GM19397 (cell line): Measurements from ENCODE around the gene ILDR1.
A peak's percentile ranks its signal among the peaks of the same experiment; 100 is the strongest.

Source experiments
- ATAC-seq: cut with Tn5 transposase; IDR thresholded peaks from one replicate; pipeline ENCODE4 v1.9.1; 2021; ENCODE audit warnings: mild to moderate bottlenecking, moderate library complexity; ENCODE audit not compliant: unreplicated experiment

The ILDR1 gene

DNA sequence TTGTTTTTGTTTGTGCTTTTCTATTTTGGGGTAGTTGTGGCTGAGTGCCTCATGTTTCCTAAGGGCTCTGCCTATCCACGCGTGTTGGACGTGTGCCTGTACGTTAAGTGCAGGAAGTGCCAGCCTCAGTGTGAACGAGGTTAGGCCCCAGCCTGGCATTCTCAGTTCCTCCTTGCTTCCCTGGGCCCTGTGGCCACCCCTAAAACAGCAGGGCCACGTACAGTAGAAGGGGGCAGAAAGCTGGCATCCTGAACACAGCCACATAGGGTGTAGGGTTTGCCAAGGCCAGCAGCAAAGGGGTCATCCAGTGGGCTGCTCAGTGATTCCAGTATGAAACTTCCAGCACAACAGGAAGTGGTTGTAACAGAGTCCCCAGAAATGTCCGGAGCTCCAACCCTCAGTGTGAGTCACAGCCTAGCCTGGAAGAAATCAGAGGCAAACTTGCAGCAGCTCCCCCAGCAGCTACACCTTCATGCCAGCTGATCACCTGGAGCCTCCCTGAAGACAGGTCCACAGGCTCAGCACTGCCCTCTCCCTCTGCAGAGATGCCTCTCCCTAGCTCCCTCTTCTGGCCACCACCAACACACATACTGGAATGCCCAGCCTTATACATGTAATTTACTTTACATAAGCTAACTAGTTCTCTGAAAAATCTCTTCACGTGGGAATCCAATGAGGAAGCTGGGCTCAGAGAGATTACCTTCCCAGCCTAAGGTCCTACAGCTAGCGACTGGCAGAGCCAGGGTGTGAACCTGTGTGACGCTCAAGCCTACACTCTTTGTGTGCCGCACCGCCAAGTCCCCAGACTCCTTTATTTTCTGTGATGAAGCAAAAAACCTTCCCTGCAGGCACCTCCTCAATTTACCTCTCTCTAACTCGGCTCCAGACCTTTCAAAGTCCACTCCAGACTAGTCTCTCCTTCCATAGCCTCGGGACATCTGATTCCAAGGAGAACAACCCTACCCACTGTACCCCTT, 26.6 kb downstream of the ILDR1 start:
- peak; percentile 27 for ATAC-seq

DNA sequence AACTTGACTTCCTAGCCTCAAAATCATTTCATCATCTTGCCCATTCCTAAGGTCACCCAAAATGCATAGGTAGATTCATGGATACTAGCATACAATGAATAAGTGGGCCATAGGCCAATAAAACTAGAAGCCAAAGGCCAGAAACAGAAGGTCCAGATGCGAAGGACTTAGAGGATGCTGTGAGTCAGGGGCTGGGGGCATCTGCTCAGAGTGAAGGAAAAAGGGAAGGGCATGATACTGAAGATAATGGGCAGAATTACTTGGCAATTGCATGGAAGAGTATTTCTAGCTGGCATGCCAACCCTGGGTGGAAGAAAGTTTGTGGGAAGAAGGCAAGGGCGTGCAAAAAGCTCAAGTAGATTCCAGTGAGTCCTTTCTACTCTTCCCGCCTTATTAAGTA, 27.5 kb downstream of the ILDR1 start:
- ATAC-seq = no peak

DNA sequence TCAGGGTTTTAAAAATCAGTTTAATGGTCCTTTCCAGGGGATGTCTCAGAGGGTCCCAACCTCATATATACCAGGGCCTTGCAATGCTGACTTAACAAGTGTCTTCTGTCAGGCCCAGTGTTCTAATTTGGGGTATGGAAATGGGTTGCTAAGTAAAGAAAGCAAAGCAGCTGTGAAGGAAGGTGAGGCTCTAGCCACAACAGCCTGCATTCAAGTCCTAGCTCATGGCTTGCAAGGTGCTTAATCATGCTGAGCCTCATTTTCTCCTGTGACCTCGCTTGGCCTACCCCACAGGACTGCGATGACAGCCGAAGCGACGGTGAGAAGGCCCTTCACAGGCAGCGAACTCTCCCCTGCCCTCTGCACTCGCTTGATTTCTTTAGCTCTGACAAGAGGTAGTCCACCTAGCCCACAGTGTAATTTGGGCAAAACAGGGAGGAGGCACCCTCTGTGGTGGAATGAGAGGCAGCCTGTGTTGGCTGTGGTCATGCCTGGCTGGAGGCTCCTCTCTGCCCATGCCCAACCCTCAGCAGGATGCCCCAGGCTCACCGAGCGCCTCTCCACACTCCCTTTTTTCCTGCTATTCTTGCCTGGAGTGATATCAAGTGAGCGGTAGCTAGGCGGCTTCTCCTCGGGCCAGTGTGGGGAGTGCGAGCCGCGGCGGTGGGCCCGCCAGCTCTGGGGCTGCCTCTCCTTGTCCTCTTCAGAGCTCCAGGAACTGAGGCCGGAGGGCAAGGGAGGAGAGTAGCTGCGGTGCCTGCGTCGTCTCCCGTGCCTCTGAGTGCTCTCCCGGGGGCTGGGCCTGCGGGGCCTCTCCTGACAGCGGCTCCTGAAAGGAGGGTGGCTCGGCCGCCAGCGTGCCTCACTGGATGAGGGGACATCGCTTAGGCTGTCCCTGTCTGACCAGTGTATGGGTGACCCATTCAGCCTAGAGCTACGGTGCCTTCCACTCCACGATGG, 29.2 kb downstream of the ILDR1 start:
- peak; percentile 78 for ATAC-seq

DNA sequence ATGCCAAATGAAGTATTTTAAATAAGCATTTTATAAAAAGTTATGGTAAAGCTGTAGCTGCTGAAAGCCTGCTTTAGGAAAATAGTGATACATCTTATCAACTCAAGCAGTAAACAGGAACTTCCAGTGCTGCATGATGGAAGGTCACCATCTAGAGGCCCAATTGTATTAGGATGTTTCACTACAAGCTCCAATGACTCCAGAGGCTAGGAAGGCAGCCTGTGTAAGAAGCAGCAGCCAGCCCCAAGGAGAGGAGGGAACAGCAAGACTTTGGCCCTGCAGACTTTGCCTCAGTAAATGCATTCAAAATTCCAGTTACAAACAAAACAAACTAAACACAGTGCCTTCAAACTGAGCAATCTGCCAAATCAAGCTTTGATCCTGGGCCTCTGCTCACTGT, 32.1 kb downstream of the ILDR1 start:
- ATAC-seq = no peak

DNA sequence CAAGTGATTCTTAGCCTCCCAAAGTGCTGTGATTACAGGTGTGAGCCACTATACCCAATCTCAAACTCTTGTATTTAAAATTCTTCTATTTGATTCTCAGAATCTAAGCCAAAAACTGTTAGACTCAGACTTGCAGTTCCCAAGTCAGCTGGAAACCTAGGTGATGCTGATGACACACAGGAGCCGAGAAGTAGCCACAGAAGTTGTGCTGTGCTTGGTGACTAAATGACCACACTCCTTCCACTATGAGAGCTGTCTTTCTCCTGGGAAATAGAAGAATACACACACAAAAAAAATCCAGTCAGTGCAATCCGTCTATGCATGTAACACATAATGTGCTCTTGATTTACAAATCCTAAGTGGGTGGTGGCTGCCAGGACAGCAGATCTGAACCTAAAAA, 33.9 kb downstream of the ILDR1 start:
- ATAC-seq = no peak

DNA sequence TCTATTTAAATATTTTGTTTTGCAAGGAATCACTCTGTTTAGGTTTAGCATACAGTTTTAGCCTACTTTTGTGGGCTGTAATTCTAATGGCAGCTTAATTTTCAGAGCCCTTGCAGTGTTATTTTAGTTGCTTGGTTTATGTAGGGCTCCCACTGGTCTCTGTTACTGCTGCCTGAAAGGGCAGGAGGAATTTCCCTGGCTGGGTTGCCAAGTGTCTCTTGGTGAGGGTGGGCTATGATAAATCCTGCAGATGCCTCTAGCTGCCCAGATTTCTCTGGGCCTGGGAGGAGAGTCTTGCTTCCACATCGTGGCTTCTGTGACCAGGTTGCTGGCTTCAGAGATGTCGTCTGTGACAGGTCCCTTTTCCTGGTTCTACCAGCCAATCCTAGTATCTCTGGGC, 36.2 kb downstream of the ILDR1 start:
- no peak for ATAC-seq

DNA sequence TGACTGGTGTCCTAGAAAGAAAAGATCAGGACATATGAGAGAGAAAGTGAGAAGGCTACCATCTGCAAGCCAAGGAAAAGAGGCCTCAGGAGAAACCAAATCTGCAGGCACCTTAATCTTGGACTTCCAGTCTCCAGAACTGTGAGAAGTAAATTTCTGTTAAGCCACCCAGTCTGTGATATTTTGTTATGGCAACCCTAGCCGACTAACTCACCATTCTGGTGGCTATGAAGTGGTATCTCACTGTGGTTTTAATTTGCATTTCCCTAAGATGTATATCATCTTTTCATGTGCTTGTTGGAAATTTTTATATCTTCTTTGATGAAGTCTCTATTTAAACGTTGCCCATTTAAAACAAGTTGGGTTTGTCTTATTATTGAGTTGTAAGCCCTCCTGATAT, 40.6 kb downstream of the ILDR1 start:
- no peak for ATAC-seq

DNA sequence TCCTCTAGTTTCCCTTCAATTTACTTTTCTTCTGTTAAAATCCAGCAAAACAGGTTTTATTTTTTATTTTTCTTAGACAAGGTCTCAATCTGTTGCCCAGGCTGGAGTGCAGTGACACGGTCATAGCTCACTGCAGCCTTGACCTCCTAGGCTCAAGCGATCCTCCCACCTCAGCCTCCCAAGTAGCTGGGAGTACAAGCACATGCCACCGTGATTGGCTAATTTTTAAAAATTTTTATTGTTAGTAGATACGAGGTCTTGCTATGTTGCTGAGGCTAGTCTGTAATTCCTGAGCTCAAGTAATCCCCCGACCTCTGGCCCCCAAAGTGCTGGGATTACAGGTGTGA, 41.6 kb downstream of the ILDR1 start:
- no peak for ATAC-seq

DNA sequence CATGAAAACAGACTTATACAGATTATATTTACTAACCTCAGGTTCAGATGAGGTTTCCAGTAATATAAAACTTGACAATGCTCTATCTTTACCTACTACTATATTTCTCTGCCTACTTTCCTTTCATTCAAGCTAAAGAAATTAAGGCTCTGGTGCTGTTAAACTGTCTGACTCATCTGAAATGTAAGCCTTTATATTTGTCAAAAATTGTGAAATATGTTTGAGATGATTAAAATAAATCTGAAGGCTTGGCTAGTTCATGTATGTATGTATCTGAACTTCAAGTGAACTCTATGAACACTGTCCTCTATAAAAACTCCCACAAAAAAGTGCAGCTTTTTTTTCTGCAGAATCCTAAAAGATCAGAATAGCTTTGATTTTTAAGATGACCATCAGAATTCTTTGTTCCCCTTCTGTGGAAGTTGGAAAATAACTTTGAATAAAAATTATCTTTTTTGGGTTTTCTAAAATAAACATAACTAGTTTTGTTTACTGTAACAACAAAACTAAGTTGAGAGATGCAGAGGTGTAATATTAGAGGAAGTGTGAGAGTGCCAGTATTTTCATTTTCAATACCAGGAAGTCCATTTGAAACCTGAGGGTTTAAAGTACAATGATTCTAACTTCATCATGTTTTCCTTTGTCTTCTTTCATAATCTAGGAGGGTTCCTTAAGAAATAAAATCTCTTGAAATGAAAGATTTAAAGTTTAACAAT, 42.2 kb downstream of the ILDR1 start:
- ATAC-seq = no peak

DNA sequence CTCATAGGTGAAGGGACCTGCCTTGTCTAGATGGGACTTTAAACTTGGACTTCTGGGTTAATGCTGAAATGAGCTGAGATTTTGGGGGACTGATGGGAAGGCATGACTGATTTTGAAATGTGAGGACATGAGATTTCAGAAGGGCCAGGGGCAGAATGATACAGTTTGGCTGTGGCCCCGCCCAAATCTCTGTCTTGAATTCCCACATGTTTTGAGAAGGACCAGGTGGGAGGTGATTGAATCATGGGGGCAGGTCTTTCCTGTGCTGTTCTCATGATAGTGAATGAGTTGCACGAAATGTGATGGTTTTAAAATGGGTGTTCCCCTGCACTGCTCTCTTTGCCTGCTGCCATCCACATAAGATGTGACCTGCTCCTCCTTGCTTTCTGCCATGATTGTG, 42.8 kb downstream of the ILDR1 start:
- no peak for ATAC-seq

DNA sequence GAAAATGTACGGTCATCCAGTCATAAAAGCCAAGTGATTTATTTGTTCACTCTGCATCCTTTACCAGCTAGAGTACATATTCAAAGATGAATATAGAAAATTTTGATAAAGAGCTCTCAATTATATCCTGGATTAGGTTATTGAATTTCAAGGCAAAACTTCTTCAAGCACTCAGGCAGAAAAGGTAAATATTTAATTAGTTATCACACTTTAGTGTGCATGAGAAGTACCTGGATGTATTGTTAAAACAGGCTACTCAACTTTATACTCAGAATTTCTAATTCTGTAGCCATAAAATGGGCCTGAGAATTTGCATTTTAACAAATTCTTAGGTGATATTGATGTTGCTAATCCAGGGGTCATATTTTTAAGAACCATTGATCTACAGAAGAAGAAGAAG, 45.3 kb downstream of the ILDR1 start:
- no peak for ATAC-seq

DNA sequence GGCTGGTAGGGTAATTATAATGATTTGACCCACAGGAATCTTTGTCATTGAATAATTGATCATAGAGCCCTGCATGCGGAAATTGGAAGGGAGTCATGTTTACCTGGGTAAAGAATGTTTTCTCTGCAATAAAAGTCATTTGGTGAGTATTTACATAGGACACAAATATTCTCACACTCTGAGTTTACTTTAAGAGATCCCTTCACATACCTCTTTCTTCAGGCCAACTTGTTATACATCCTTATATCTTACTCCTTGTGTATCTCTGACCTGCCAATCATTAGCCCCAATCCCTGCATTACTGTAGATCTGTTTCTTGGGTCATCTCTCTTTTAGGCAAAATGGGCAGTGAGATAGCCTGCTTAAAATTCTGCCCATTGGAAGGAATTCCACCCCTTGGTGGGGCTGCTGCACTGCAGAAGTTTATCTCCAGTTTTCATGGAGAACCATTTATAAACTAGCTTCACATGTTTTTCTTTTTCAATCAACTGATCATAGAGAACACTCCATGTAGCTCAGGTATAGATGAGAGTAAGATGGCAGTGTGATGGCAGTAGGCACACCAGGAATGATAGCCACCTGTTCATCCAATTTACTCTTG, 46.2 kb downstream of the ILDR1 start:
- ATAC-seq = no peak

DNA sequence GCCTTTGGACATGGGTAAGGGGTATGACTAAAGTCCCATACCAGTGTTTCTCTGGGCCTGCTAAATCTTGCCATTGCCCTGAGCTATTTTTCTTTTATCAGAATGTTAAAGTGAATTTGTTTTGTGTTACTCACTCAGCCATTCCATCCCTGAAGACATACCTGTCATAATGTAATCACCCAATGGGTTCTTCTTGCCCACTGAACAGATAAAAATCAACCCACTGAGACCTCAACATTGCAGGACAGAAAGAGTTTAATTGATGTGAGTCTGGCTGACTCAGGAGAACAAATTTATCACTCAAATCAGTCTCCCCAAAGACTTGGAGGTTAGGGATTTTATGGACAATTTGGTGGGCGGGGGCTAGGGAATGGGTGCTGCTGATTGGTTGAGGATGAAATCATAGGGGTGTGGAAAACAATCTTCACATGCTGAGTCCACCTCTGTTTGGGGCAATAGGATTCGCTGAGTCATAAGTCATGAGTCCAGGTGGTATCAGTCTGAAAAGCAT, 47.4 kb downstream of the ILDR1 start:
- no peak for ATAC-seq

DNA sequence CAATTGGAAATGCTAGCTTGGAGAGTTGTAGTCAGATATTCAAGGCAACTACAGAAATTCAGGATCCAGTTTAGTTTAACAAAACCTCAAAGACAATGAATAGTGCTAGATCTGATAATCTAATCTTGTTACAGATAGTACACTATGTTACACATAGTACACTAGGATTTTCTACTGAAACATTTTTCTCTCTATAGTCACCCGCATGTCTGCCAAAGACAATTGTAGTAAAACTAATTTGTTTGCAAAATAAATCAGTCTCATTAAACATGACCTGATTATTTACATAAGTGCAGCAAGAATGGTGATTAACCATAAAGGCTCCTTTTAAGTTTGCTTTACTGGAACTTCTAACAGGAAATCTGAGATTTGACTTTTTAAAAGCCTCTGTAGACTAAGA, 52.0 kb downstream of the ILDR1 start:
- ATAC-seq = no peak

DNA sequence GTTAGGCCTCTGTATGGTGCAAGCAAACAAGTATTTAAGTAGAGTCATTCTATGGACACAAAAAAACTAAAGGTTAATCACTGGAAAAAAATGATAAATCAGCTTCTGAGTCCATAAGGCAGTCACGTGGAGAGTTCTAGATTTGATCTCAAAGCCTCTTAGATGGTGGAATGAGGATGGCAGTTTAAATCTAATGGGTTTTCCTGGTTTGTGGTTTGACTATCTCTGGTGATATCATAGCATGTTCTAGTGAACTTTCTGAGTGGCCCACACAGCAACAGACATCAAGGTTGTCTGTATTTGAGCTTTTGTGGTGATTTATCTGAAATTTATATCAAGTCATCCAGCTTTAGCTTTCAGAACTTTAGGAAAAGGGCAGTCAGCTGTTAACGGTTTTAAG, 52.4 kb downstream of the ILDR1 start:
- no peak for ATAC-seq

DNA sequence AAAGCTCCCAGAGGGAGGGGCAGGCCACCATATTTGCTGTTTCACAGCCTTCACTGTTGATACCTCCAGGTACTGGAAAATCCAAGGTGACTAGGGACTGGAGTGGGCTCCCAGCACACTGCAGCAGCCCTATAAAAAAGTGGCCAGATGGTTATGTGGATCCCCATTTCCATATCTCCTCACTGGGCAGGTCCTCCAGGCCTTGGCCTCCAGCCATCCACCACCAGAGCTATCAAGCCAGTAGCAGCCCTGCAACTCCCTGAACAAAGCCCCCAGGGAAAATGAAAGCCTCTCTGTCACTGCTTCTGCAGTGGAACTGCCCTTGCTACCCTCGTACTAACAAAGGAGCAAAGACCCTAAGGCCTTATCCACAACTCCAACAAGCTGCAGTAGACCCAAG, 58.4 kb downstream of the ILDR1 start:
- ATAC-seq = no peak

DNA sequence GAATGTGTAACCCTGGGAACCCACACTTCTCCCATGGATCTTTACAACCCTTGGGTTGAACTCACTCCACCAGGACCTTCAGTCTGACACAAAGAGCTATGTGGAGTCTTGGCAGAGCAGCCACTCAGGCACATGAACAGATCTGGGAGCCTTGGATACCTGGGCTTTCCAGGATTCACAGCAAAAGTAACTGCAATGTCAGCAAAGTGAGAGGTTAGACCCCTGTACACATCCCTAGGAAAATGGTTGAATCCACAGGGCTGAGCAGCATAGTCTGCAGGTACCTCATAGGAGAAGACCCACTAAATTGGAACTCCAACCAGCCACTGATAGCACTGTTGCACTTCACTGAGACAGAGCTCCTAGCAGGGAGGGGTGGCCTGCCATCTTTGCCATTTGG, 59.6 kb downstream of the ILDR1 start:
- ATAC-seq = no peak

DNA sequence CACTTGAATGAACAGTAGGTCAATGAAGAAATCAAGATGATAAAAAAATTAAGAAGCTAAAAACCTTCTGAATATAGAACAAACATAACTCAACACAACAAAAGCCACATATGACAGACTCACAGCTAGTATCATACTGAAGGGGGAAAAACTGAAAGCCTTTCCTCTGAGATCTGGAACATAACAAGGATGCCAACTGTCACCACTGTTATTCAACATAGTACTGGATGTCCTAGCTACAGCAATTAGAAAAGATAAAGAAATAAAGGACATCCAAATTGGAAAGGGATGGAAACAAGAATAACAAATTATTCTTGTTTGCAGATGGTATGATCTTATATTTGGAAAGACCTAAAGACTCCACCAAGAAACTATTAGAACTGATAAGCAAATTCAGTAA, 60.8 kb downstream of the ILDR1 start:
- ATAC-seq = no peak

DNA sequence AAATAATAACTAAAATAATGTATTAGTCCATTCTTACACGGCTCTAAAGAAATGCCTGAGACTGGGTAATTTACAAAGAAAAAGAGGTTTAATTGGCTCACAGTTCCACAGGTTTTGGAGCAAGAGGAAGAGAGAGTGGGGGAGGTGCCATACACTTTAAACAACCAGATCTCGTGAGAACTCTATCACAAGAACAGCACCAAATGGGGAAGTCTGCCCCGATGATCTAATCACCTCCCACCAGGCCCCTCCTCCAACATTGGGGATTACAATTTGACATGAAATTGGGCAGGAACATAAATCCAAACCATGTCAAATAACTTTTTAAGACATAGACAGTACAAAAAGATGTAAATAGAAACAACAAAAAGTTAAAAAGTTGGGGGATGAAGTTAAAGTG, 63.2 kb downstream of the ILDR1 start:
- ATAC-seq = no peak

DNA sequence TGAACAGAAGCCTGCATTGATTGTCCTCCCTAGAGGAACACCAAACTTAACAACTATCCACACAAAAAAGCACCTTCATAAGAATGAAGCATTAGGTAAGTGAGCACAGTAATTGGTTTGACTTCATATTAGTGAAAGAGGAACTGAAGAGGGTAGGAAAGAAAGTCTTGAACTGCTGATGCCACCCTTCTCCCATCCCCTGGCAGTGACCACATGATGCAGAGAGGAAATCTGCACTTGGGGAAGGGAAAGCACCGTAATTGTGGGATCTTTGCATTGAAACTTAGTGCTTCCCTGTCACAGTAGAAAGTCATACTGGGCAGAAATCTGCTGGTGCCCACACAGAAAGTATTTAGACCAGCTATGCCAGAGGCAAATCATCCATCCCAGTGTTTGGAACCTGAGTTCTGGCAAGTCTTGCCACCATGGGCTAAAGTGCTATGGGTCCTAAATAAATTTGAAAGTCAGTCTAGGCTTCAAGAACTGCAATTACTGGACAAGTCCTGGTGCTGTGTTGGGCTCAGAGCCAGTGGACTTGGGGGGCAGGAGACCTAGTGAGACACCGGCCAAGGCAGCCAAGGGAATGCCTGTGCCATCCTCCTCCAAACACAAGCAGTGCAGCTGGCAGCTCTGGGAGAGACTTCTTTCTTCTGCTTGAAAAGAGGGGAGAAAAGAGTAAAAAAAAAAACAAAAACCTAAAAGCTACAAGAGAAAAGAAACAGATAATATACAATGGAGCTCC, 64.2 kb downstream of the ILDR1 start:
- no peak for ATAC-seq
